Stomach smooth muscle (tissue), 2 donors: ENCODE measurements around the gene RBBP5.

Experiments
- H3K27ac ChIP-seq: one replicate; pipeline ENCODE4 v1.7.0; 2013; ENCODE audit warnings: mild to moderate bottlenecking, low read length, inconsistent platforms
- H3K27me3 ChIP-seq, 2 donors: one replicate each; pipeline ENCODE4 v1.7.0; 2013; ENCODE audit warnings: low read length in 2 of 2; ENCODE audit not compliant: insufficient read depth in 2 of 2, control insufficient read depth in 1 of 2
- H3K36me3 ChIP-seq, 2 donors: one replicate each; pipeline ENCODE4 v1.7.0; 2013; ENCODE audit warnings: low read length in 2 of 2; ENCODE audit not compliant: control insufficient read depth in 2 of 2, insufficient read depth in 2 of 2
- H3K4me1 ChIP-seq: one replicate; pipeline ENCODE4 v1.7.0; 2013; ENCODE audit warnings: low read length; ENCODE audit not compliant: control insufficient read depth, insufficient read depth
- H3K4me3 ChIP-seq, 2 donors: one replicate each; pipeline ENCODE4 v1.7.0; 2013; ENCODE audit warnings: low read length in 2 of 2
- H3K9ac ChIP-seq, 2 donors: one replicate each; pipeline ENCODE4 v1.7.0; 2013; ENCODE audit warnings: low read length in 2 of 2, mild to moderate bottlenecking in 1 of 2
- H3K9me3 ChIP-seq, 2 donors: one replicate each; pipeline ENCODE4 v1.7.0; 2013; ENCODE audit warnings: low read length in 2 of 2; ENCODE audit not compliant: control insufficient read depth in 2 of 2
- donor health status: healthy.
- donor health status: Pancreatic carcinoma.

Gene RBBP5

DNA sequence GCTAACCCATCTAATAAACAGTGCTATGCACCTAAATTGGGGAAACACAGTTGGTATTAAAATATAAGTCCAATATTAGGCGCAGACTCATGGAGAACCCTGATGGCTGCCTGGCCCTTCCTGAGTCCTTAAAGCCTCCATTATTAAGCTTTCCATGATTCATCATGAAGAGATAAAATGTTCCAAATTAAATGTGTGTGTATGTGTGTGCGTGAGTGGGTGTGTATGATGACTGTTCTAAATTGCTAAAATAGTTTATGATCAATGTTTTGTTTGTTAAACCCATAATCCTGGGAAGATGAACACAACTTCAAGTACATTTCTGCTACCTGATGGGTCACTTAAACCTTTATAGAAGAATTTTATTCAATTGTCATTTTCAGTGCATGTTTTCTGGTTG, 6.3 kb upstream of the RBBP5 start:
- Histone ChIP-seq H3K4me3 (no peak overlapping the region), H3K27me3 (peaks cover 0 to 2% of the 10 kb centered on the region in 2 donors), H3K9me3 (no peaks in the 10 kb centered on the region), H3K4me1 (no peaks in the 10 kb centered on the region), H3K27ac (no peak overlapping the region), H3K36me3 (no peaks in the 10 kb centered on the region), H3K9ac (no peak overlapping the region)

DNA sequence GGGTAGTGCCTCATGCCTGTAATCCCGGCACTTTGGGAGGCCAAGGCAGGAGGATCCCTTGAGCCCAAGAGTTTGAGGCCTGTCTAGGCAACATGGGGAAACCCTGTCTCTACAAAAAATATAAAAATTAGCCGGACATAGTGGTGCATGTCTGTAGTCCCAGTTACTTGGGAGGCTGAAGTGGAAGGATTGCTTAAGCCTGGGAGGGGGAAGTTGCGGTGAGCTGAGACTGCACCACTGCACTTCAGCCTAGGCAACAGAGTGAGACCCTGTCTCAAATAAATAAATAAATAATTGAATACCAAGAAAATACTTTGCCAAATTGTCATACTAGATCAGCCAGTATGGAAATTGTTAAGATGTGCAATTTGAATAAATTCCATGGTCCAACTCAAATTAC, 5.9 kb upstream of the RBBP5 start:
- H3K9me3 ChIP-seq, result no peaks in the 10 kb centered on the region
- peaks cover 1% of the 10 kb centered on the region for H3K4me1 ChIP-seq
- H3K27ac ChIP-seq, result no peak overlapping the region
- H3K27me3 ChIP-seq, result peaks cover 0 to 2% of the 10 kb centered on the region in 2 donors
- no peak overlapping the region for H3K9ac ChIP-seq
- H3K4me3 ChIP-seq, result no peak overlapping the region
- no peaks in the 10 kb centered on the region for H3K36me3 ChIP-seq

DNA sequence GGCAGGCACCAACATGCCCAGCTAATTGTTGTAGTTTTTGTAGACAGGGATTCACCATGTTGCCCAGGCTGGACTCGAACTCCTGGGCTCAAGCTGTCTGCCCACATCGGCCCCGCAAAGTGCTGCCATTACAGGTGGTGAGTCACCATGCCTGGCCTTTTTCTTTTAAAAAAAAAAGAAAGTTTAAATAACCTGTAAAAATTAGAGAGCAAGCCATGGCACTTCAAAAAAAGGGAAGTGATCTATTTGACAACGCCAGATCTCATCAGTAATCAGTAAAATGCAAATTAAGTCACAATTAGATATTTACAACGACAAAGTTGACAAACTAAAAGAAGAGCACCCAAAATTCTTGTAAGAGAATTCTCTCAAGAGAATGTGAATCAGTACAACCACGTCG, 2.9 kb upstream of the RBBP5 start:
- Histone ChIP-seq H3K9ac (no peak overlapping the region), H3K27ac (no peak overlapping the region), H3K27me3 (no peaks in the 10 kb centered on the region)

DNA sequence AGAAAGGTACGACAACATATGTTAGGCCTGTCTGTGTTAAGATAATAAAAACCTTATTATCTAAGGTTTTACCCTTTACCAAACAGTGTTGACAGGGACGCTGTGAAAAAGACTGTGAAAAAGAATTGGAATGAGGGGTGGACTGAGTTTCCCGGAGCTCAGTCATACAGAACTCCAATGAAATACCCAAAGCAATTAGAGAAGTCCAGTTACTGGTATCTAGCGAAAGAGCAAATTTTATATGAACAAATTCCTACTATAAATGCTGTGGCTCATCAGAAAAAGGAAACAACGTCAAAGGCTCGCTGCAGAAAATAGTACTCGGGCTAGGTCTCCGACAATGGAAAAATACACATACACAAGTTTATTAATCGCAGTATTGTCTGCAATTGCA, 708 bp upstream of the RBBP5 start:
- Histone ChIP-seq H3K27me3 (no peaks in the 10 kb centered on the region), H3K4me1 (peaks cover 14% of the 10 kb centered on the region), H3K4me3 (peak overlapping the region; percentile 94 to 100), H3K9ac (peak overlapping the region; percentile 93 to 99), H3K27ac (peak overlapping the region; percentile 97), H3K36me3 (no peaks in the 10 kb centered on the region), H3K9me3 (no peaks in the 10 kb centered on the region)

More for the DNA sequence above, 2.9 kb upstream of the RBBP5 start:
- no peaks in the 10 kb centered on the region for H3K36me3 ChIP-seq
- H3K4me1 ChIP-seq, result peaks cover 14% of the 10 kb centered on the region
- no peak overlapping the region for H3K4me3 ChIP-seq
- no peaks in the 10 kb centered on the region for H3K9me3 ChIP-seq

DNA sequence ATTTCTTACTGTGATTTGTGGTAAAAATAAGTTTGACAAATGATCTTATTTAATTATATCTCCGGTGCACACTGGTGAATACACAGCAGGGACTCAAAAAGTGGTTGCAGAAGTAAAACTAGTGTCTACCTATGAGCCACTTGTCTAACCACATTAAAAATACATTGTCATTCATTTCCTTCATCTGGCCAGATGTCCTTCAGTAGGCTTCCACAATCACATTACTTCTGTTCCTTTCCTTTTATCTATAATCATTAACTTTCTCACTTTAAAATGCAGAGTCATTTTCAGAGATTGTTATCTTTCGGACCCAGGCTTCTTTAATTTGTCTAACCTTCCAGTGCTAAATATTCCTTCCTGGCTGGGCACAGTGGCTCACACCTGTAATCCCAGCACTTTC, 3.0 kb downstream of the RBBP5 start:
- H3K9me3 ChIP-seq, result no peaks in the 10 kb centered on the region

DNA sequence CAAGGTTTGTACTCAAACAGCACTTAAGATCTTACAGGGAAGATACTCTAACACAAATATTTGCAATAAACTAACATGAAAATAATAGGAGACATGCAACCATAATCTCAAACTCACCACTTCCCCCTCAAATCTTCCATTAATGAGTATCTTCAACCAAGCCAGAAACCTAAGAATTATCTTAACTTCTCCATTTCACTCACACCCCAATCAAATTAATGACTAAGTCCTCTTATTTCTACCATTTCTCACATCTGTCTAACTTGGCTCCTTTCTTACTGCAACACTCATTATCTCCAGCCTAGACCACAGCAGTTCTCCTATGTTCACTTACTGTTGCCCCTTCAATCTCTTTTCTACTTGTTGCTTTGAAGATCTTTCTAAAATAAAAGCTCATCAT, 10.4 kb downstream of the RBBP5 start:
- H3K4me1 ChIP-seq, result no peaks in the 10 kb centered on the region
- H3K36me3 ChIP-seq, result peaks cover 13 to 17% of the 10 kb centered on the region in 2 donors
- no peak overlapping the region for H3K27ac ChIP-seq
- H3K9ac ChIP-seq, result no peak overlapping the region
- H3K27me3 ChIP-seq, result no peaks in the 10 kb centered on the region
- no peaks in the 10 kb centered on the region for H3K9me3 ChIP-seq
- no peak overlapping the region for H3K4me3 ChIP-seq

More for the DNA sequence above, 3.0 kb downstream of the RBBP5 start:
- H3K27me3 ChIP-seq, result no peaks in the 10 kb centered on the region
- H3K9ac ChIP-seq, result no peak overlapping the region
- H3K4me1 ChIP-seq, result peaks cover 14% of the 10 kb centered on the region
- H3K36me3 ChIP-seq, result peaks cover 3 to 4% of the 10 kb centered on the region in 2 donors
- no peak overlapping the region for H3K4me3 ChIP-seq
- no peak overlapping the region for H3K27ac ChIP-seq

DNA sequence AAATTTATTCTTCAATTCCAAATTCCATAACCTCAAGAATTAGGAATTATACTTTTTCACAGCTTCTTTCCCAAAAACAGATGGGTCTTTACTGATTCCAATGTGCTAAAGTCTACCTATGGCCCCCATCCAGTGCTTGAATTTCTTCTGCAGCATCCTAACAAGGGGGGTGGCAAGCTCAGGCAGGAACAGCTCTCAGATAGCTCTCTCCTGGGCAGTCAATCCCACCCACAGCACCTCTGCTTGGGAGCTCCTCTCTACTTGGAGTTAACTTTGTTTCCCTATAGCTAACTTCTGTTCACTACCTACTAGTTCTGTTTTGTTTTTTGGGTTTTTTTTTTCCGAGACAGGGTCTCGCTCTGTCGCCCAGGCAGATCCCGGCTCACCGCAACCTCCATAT, 12.1 kb downstream of the RBBP5 start:
- Histone ChIP-seq H3K4me1 (no peaks in the 10 kb centered on the region), H3K9me3 (no peaks in the 10 kb centered on the region), H3K9ac (no peak overlapping the region), H3K36me3 (peaks cover 19 to 28% of the 10 kb centered on the region in 2 donors), H3K27ac (no peak overlapping the region), H3K27me3 (no peaks in the 10 kb centered on the region), H3K4me3 (no peak overlapping the region)

DNA sequence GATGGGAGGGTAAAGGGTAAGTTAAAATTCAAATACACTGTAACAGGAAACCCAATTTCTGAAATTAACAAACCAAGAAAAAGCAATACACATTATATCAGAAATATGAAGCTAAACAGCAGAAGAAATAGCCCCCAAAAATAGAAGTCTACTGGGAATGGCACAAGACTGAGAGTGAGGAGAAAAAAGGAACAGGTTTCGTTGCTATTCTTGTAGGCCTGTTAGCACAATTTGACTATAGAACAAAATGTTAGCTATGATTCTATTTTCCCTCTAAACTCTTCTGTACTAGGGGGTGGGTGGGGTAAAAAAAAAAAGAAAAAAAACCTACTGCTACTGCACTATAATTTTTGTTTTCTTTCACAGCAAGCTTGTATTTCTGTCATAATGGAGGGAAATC, 12.5 kb downstream of the RBBP5 start:
- Histone ChIP-seq H3K4me3 (no peak overlapping the region), H3K9me3 (no peaks in the 10 kb centered on the region), H3K36me3 (peaks cover 22 to 30% of the 10 kb centered on the region in 2 donors), H3K9ac (no peak overlapping the region), H3K27me3 (no peaks in the 10 kb centered on the region), H3K27ac (no peak overlapping the region), H3K4me1 (no peaks in the 10 kb centered on the region)

DNA sequence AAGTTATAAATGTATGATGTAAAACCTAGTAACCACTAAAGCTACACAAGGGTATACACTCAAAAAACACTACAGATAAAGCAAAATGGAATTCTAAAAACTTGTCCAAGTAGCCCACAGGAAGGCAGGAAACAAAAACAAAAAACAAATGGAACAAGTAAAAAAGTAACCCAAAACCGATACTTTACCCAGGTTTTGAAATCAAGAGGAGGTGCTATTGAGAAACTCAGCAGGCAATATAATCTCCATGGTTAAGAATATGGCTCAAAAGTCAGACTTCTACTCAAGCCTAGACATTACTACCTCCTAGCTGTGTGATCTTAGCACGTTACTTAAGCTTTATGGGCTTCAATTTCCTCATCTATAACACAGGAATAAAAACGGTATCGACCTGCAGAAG, 13.3 kb downstream of the RBBP5 start:
- H3K36me3 ChIP-seq, result peaks cover 23 to 32% of the 10 kb centered on the region in 2 donors
- H3K27me3 ChIP-seq, result no peaks in the 10 kb centered on the region
- H3K9me3 ChIP-seq, result no peaks in the 10 kb centered on the region
- no peak overlapping the region for H3K27ac ChIP-seq
- no peak overlapping the region for H3K9ac ChIP-seq
- no peaks in the 10 kb centered on the region for H3K4me1 ChIP-seq
- H3K4me3 ChIP-seq, result no peak overlapping the region

DNA sequence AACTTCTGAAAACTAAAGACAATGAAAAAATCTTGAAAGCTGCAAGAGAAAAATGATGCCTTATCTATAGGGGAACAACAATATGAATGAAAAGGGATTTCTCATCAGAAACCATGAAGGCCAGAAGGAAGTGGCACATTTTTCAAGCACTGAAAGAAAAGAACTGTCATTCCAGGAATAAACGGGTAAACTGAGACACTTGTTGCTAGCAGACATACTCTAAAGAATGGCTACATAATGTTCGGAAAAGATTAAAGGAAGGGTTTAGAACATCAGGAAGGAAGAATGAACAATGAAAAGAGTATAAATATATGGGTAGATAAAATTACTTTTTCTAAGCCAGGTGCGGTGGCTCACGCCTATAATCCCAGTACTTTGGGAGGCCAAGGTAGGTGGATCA, 14.5 kb downstream of the RBBP5 start:
- Histone ChIP-seq H3K36me3 (peaks cover 27 to 33% of the 10 kb centered on the region in 2 donors), H3K9me3 (no peaks in the 10 kb centered on the region), H3K27ac (no peak overlapping the region), H3K27me3 (no peaks in the 10 kb centered on the region), H3K4me3 (no peak overlapping the region), H3K9ac (no peak overlapping the region), H3K4me1 (no peaks in the 10 kb centered on the region)

DNA sequence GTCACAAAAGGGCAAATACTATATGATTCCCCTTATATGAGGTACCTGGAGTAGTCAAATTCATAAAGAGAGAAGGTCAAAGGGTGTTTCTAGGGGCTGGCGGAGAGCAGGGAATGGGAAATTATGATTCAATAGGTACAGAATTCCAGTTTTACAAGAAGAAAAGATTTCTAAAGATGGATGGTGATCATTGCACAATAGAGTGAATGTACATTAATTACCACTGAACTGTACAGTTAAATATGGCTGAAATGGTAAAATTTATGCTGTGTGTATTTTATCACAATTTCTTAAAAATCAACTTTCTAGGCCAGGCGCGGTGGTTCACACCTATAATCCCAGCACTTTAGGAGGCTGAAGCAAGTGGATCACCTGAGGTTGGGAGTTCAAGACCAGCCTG, 19.4 kb downstream of the RBBP5 start:
- H3K4me3 ChIP-seq, result no peak overlapping the region
- H3K9me3 ChIP-seq, result no peaks in the 10 kb centered on the region
- H3K36me3 ChIP-seq, result peaks cover 52 to 57% of the 10 kb centered on the region in 2 donors
- no peak overlapping the region for H3K27ac ChIP-seq
- no peaks in the 10 kb centered on the region for H3K4me1 ChIP-seq
- H3K27me3 ChIP-seq, result no peaks in the 10 kb centered on the region
- H3K9ac ChIP-seq, result no peak overlapping the region
